WTC11 (cell line): ENCODE data around the gene PCSK7. TPM values are rescaled to one million over a fixed set of nuclear protein-coding genes. Genes with fewer than 3 reads are reported as not detected.
A peak's percentile ranks its signal among the peaks of the same experiment; 100 is the strongest.

ENCODE experiments used
- ATAC-seq: fragments of 200-7000 bp; cut with Tn5 transposase; 2 replicates; pipeline ENCODE4 v1.10.0; 2021; ENCODE audit warnings: mild to moderate bottlenecking, moderate library complexity
- CTCF ChIA-PET: fragments of 300-600 bp; sonication (Branson Sonifier 250); formaldehyde crosslinking; loops from one replicate; lab custom pipeline; 2021; ENCODE audit warnings: antibody characterized with exemption; lab: Charles Lee
- POLR2A ChIA-PET: fragments of 350-600 bp; sonication (Branson Sonifier 250); formaldehyde crosslinking; loops from one replicate; lab custom pipeline; 2021; ENCODE audit warnings: antibody characterized with exemption; lab: Charles Lee
- DNase-seq: peaks from one replicate; pipeline ENCODE4 v3.0.0; 2021; ENCODE audit warnings: low spot score
- H3K27ac Mint-ChIP-seq: 2 replicates; pipeline ENCODE4 v1.8.0; 2021; ENCODE audit warnings: mixed read lengths
- H3K27me3 Mint-ChIP-seq: 2 replicates; pipeline ENCODE4 v1.8.0; 2021; ENCODE audit warnings: low read depth, mild to moderate bottlenecking, moderate library complexity, mixed read lengths
- H3K36me3 Mint-ChIP-seq: 2 replicates; pipeline ENCODE4 v1.8.0; 2021; ENCODE audit warnings: mixed read lengths
- H3K4me1 Mint-ChIP-seq: 2 replicates; pipeline ENCODE4 v1.8.0; 2022; ENCODE audit warnings: mixed read lengths
- H3K4me3 Mint-ChIP-seq: 2 replicates; pipeline ENCODE4 v1.8.0; 2021; ENCODE audit warnings: mild to moderate bottlenecking, moderate library complexity, mixed read lengths
- H3K9me3 Mint-ChIP-seq: 2 replicates; pipeline ENCODE4 v1.8.0; 2021; ENCODE audit warnings: mixed read lengths
- AFF4 ChIP-seq: sonication (generic); formaldehyde crosslinking; IDR thresholded peaks from 2 replicates; pipeline ENCODE4 v1.8.1; 2023; ENCODE audit warnings: mild to moderate bottlenecking, missing genetic modification reagents, borderline replicate concordance
- AR ChIP-seq: fragments of 250-450 bp; sonication (Bioruptor Pico); IDR thresholded peaks from 2 replicates; pipeline ENCODE4 v1.9.0; 2021; ENCODE audit warnings: mild to moderate bottlenecking
- CDX4 ChIP-seq: fragments of 250-450 bp; sonication (Bioruptor Pico); IDR thresholded peaks from 2 replicates; pipeline ENCODE4 v1.9.0; 2021; ENCODE audit warnings: moderate library complexity, mild to moderate bottlenecking, inconsistent platforms, borderline replicate concordance
- EMX1 ChIP-seq: fragments of 250-450 bp; sonication (Bioruptor Pico); IDR thresholded peaks from 2 replicates; pipeline ENCODE4 v1.8.0; 2021; ENCODE audit warnings: mild to moderate bottlenecking
- FOXP1 ChIP-seq: sonication (generic); formaldehyde crosslinking; IDR thresholded peaks from 2 replicates; pipeline ENCODE4 v1.8.0; 2022; ENCODE audit warnings: missing genetic modification reagents, mild to moderate bottlenecking, moderate library complexity, borderline replicate concordance
- FOXP4 ChIP-seq: sonication (generic); formaldehyde crosslinking; IDR thresholded peaks from 2 replicates; pipeline ENCODE4 v1.8.0; 2022; ENCODE audit warnings: mild to moderate bottlenecking, missing genetic modification reagents
- JAZF1 ChIP-seq: fragments of 250-450 bp; sonication (Bioruptor Pico); IDR thresholded peaks from 2 replicates; pipeline ENCODE4 v1.9.0; 2021; ENCODE audit warnings: moderate library complexity, mild to moderate bottlenecking, inconsistent platforms
- JUN ChIP-seq: sonication (generic); formaldehyde crosslinking; IDR thresholded peaks from 2 replicates; pipeline ENCODE4 v1.8.0; 2023; ENCODE audit warnings: mild to moderate bottlenecking, missing genetic modification reagents
- KAT7 ChIP-seq: sonication (generic); formaldehyde crosslinking; IDR thresholded peaks from 2 replicates; pipeline ENCODE4 v1.8.1; 2023; ENCODE audit warnings: missing genetic modification reagents, mild to moderate bottlenecking, borderline replicate concordance
- MLX ChIP-seq: sonication (generic); formaldehyde crosslinking; IDR thresholded peaks from 2 replicates; pipeline ENCODE4 v1.8.1; 2023; ENCODE audit warnings: mild to moderate bottlenecking, missing genetic modification reagents, moderate library complexity
- NFYB ChIP-seq: sonication (generic); formaldehyde crosslinking; conservative IDR thresholded peaks from 2 replicates; pipeline ENCODE4 v1.8.0; 2022; ENCODE audit warnings: low read depth, missing genetic modification reagents
- NR2C2 ChIP-seq: sonication (generic); formaldehyde crosslinking; IDR thresholded peaks from 2 replicates; pipeline ENCODE4 v1.8.0; 2022; ENCODE audit warnings: mild to moderate bottlenecking, missing genetic modification reagents
- OVOL2 ChIP-seq: fragments of 250-450 bp; sonication (Bioruptor Pico); IDR thresholded peaks from 2 replicates; pipeline ENCODE4 v1.9.0; 2021; ENCODE audit warnings: mild to moderate bottlenecking, borderline replicate concordance
- RORB ChIP-seq: fragments of 250-450 bp; sonication (Bioruptor Pico); IDR thresholded peaks from 2 replicates; pipeline ENCODE4 v1.9.0; 2021; ENCODE audit warnings: mild to moderate bottlenecking
- SP1 ChIP-seq: sonication (generic); formaldehyde crosslinking; conservative IDR thresholded peaks from 2 replicates; pipeline ENCODE4 v1.8.1; 2022; ENCODE audit warnings: missing genetic modification reagents
- ZNF121 ChIP-seq: sonication (generic); formaldehyde crosslinking; IDR thresholded peaks from 2 replicates; pipeline ENCODE4 v1.8.0; 2023; ENCODE audit warnings: missing genetic modification reagents
- ZNF219 ChIP-seq: sonication (generic); formaldehyde crosslinking; IDR thresholded peaks from 2 replicates; pipeline ENCODE4 v1.8.0; 2023; ENCODE audit warnings: missing genetic modification reagents, mild to moderate bottlenecking, borderline replicate concordance
- ZNF263 ChIP-seq: sonication (generic); formaldehyde crosslinking; IDR thresholded peaks from 2 replicates; pipeline ENCODE4 v1.8.1; 2022; ENCODE audit warnings: low read depth, mild to moderate bottlenecking, moderate library complexity, missing genetic modification reagents
- ZNF281 ChIP-seq: sonication (generic); formaldehyde crosslinking; IDR thresholded peaks from 2 replicates; pipeline ENCODE4 v1.8.0; 2023; ENCODE audit warnings: mild to moderate bottlenecking, missing genetic modification reagents
- ZNF416 ChIP-seq: fragments of 250-450 bp; sonication (Bioruptor Pico); IDR thresholded peaks from 2 replicates; pipeline ENCODE4 v1.9.0; 2021; ENCODE audit warnings: mild to moderate bottlenecking, inconsistent platforms
- ZNF423 ChIP-seq: fragments of 250-450 bp; sonication (Bioruptor Pico); IDR thresholded peaks from 2 replicates; pipeline ENCODE4 v2.1.2; 2022; ENCODE audit warnings: mild to moderate bottlenecking, moderate library complexity
- total RNA-seq: library from RNA; stranded (reverse); gene quantifications from 3 replicates; pipeline ENCODE4 v1.2.3, GENCODE V29; 2021

Gene PCSK7
- total RNA-seq, 1 experiment from 2014 or later = 48.9 TPM

GRCh38 chr11:117177534-117178209 lies 54.2 kb downstream of the PCSK7 start:
- peak overlapping the region; percentile 95 for H3K27ac Mint-ChIP-seq
- POLR2A ChIA-PET = interaction anchor here (0.9 to 2.3 kb wide), 7 partner anchors 8 to 49 kb away, joined by 3 to 17 read pairs (median 4); partner anchors contain the start of gene PAFAH1B2
- DNase-seq = no peak
- no peaks in the 10 kb centered on the region for H3K9me3 Mint-ChIP-seq
- CTCF ChIA-PET = interaction anchor here (0.6 to 5.6 kb wide), 12 partner anchors 18 to 341 kb away, joined by 3 to 68 read pairs (median 10); partner anchors contain the start of genes PCSK7 and RNF214
- H3K36me3 Mint-ChIP-seq = peaks cover 5% of the 10 kb centered on the region; the same call in 1 of the 2 replicates
- peaks cover 6% of the 10 kb centered on the region for H3K27me3 Mint-ChIP-seq
- TF ChIP-seq ZNF281 (no peak), RORB (no peak), FOXP1 (CRISPR knock-in tag) (no peak)
- H3K4me3 Mint-ChIP-seq = peak overlapping the region; percentile 92
- peaks cover 30% of the 10 kb centered on the region for H3K4me1 Mint-ChIP-seq
- no peak for ATAC-seq

GRCh38 chr11:117176186-117176585 lies 55.7 kb downstream of the PCSK7 start:
- Mint-ChIP-seq H3K4me3 (no peak overlapping the region), H3K27me3 (peaks cover 6% of the 10 kb centered on the region), H3K4me1 (peaks cover 40% of the 10 kb centered on the region), H3K36me3 (peaks cover 4% of the 10 kb centered on the region; the same call in 1 of the 2 replicates), H3K27ac (no peak overlapping the region), H3K9me3 (no peaks in the 10 kb centered on the region)
- ATAC-seq = no peak
- CTCF ChIA-PET = no interaction called here
- DNase-seq = no peak
- POLR2A ChIA-PET = no interaction called here
- TF ChIP-seq AFF4 (CRISPR knock-in tag) (no peak), ZNF416 (no peak), AR (CRISPR knock-in tag) (no peak), KAT7 (CRISPR knock-in tag) (no peak), CDX4 (CRISPR knock-in tag) (no peak), ZNF121 (no peak), JAZF1 (CRISPR knock-in tag) (no peak), NR2C2 (CRISPR knock-in tag) (no peak), MLX (CRISPR knock-in tag) (no peak), JUN (CRISPR knock-in tag) (no peak), EMX1 (CRISPR knock-in tag) (no peak), ZNF219 (CRISPR knock-in tag) (no peak), OVOL2 (CRISPR knock-in tag) (no peak), ZNF423 (CRISPR knock-in tag) (no peak), NFYB (no peak), SP1 (CRISPR knock-in tag) (no peak), FOXP4 (CRISPR knock-in tag) (no peak), ZNF263 (no peak)
